T-helper 22 cell (primary cell): ENCODE data around the gene CKMT1B.
"Not testable (repeated sequence)": the region's sequence is repeated elsewhere in the genome, so short reads cannot be mapped to it uniquely, and the experiment has no call there.

ENCODE experiments used
- DNase-seq: peaks from one replicate; pipeline ENCODE4 v3.0.0-alpha.2; 2020; ENCODE audit warnings: low read depth

Gene CKMT1B

DNA sequence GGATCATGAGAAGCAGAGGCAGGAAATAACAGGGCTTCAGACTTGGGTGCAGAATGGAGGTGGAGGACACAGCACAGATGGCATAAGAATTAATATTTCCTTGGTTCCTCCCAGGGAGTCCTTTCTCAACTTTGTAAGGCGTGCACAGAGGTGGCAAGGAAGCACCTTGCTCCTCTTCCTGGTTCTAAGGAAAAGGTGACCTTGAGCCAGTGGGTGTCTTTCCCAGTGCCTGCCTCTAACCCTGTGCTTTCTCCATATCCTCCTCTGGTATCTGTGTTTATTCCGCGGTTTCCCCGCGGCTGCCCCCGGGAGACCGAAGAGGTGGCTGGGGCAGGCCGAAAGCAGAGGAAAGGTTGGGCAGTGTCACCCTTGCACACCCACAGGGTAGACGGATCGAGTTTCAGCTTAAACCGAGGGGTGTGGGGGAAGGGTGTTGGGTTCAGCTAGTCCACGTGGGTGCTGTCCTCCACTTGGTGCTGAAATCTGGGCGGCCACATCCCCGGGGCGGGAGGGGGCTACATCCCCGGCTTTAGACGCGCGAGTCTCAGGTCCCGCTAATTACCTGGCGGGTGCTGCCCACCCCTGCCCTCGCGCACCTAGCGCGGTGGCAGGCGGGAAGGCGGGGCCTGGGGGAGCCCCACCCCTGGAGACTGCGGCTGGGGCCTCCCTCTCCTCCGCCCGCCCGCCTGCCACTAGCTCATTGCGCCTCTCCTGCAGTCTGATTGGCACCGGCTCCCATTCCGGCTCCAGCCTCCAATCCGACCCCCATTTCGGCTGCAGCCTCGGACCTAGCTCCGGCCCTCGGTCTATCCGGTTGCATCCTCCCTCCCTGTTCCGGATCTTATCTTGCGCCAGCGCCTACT lies at the start of gene CKMT1B:
TSS of gene CKMT1B (plus strand) at position 700 of the 863 bp plus-strand sequence. CDS start 192 bp downstream, outside the sequence.
- DNase-seq: not testable (repeated sequence)

DNA sequence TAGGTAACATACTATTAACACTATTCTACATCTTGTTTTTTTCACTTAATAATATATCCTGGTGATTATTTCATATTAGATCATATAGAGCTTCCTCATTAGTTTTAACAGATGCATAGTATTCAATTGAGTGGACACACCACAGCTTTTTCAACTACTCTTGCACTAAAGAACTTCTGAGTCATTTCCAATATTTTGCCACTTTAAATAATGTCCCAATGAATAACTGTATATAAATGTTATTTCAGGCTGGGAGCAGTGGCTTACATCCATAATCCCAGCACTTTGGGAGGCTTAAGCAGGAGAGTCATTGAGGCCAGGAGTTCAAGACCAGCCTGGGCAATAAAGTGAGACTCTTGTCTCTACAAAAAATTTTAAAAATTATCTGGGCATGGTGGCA lies 49.6 kb upstream of the CKMT1B start:
- DNase-seq: no peak

DNA sequence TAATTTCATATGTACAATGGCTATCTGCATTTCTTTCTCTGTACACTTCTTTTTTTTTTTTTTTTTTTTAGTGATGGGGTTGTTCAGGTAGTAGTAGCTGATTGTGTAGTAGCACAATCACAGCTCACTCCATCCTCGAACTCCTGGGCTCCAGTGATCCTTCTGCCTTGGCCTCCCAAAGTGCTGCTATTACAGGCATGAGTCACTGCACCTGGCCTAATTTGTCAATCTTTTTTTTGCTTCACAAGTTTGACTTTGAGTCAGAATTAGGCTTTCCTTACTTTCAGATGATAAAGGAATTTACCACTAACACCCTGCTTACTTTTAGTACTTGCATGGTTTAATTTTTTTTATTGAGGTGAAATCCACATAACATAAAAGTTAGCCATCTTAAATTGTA lies 48.4 kb upstream of the CKMT1B start:
- DNase-seq: no peak

DNA sequence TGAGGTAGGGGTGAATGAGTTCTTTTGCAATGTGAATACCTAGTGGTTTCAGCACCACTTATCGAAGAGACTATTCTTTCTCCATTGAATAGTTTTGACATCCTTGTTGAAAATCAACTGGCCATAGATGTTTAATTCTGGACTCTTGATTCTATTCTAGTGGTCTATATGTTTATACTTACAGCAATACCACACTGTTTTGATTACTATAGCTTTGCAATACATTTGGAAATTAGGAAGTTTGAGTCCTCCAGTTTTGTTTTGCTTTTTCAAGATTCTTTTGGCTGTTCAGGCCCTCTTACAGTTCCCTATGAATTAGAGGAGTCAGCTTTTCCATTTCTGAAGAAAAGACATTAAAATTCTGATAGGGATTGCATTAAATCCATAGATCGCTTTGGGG lies 46.3 kb upstream of the CKMT1B start:
- DNase-seq: no peak

DNA sequence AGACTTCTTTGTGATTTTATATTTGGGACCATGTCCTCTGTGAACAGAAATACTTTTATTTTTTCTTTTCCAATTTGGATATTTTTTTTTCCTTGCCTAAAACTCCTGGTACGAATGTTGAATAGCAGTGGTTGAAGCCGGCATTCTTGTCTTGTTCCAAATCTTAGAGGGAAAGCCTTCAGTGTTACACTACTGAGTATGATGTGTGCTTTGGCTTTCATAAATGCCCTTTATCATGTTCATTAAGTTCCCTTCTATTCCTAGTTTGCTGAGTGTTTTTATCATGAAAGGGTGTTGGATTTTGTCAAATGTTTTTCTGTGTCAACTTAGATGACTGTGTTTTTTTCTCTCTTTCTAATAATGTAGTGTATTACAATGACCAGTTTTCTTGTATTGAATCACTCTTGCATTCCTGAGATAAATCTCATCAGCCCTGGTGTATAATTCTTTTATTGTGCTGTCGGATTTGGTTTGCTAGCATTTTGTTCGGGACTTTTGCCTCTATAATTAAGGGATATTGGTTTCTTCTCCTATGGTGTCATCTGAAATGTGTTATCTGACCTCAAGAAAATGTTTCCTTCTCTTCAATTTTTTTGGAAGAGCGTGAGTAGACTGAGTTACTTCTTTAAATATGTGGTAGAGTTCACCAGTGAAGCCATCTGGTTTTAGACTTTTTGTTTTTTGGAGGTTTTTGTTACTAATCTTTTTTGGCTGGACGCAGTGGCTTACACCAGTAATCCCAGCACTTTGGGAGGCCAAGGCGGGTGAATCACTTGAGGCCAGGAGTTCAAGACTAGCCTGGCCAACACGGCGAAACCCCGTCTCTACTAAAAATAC lies 43.1 kb upstream of the CKMT1B start:
- DNase-seq: no peak

DNA sequence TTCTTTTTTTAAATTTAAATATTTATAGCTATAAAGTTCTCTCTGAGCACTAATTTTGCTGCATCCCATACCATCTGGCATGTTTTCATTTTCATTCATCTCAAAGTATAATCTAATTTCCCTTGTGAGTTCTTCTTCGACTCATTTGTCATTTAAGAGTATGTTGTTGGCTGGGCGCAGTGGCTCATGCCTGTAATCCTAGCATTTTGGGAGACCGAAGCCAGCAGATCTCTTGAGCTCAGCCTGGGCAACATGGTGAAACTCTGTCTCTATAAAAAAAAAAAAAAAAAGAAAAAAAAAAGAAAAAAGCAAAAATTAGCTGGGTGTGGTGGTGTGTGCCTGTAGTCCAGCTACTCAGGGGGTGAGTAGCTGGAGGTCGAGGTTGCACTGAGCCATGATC lies 41.6 kb upstream of the CKMT1B start:
- no peak for DNase-seq

DNA sequence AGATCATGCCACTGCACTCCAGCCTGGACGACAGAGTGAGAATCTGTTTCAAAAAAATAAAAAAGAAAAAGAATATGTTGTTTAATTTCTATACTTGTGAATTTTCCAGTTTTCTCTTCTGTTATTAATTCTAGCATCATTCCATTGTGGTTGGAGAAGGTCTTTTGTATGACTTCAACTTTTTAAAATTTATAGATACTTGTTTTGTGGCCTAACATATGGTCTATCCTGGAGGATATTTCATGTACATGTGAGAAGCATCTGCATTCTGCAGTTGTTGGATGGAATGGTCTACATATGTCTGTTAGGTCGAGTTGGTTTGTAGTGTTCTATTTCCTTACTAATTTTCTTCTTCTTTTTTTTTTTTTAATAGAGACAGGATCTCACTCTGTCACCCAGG lies 40.8 kb upstream of the CKMT1B start:
- DNase-seq: no peak

DNA sequence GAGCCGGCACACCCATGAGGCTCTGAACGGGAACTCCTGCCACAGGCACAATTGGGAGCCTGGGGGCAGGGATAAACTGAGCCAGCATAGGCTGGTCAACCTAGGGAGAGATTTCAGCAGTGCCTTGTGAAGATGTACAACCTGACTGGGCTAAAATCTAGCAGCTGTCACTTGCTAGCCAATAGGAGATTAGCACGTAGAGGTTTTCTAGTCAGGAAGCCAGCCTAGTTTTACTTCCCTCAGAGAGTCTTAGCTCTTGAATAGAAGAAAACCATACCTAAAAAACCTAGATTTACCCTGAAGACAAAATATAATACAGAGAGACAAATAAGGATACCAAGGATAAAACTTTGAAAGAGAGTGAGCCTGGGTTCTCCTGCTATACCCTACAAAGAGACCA lies 31.1 kb upstream of the CKMT1B start:
- DNase-seq: not testable (repeated sequence)

DNA sequence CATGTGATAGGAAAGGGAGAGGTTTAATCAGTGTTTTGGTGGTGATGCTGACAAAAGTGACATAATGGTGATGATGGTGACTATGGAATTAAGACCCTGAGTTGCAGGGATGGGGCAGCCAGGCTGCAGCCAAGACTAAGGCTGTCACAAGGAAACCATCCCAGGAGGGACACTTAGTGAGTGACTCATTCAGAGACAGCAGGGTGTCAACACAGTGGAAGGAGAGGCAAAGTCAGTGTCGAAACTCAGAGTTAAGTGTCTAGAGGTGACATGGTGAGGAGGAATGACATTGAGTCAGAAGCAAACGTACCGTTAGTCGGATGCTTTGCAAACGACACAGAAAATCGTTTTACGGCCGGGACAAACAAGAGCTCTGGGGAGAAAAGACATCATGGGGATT lies 30.0 kb upstream of the CKMT1B start:
- DNase-seq: not testable (repeated sequence)

DNA sequence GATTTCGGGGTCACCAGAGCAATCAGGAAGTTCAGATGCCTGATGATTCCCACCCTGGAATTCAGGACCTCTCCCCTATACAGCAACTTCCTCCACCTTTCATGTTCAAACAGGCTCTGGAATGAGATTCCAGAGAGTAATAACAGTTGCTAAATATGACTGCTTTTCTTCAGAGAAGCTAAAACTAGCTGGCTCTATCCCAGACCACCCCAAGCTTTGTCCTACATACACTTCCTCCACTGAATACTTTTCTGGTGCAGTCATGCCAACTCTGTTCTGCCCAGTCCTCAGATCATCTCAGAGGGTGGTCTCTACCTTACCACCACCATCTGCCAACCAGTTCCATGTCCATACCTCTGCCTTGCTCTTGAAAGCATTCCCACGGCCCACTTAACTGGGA lies 27.2 kb upstream of the CKMT1B start:
- DNase-seq: not testable (repeated sequence)

DNA sequence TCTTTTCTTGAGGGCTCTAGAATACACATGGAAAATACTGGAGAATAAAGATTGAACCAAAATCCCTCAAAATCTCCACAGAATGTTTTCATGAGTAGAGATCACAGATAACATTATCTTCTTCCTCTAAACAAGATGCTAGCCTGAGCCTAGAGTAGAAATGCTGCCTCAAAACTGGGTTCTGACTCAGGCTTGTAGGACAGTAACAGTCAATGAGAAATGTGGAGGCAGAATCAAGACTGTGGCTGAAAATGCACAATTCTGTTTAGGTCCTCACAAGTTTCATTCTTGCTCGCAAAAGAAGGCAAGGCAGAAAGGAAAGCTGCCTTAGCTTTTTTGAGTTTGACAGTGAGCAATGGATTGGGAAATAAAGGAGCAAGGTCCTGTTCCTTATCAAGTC lies 19.2 kb upstream of the CKMT1B start:
- DNase-seq: not testable (repeated sequence)

DNA sequence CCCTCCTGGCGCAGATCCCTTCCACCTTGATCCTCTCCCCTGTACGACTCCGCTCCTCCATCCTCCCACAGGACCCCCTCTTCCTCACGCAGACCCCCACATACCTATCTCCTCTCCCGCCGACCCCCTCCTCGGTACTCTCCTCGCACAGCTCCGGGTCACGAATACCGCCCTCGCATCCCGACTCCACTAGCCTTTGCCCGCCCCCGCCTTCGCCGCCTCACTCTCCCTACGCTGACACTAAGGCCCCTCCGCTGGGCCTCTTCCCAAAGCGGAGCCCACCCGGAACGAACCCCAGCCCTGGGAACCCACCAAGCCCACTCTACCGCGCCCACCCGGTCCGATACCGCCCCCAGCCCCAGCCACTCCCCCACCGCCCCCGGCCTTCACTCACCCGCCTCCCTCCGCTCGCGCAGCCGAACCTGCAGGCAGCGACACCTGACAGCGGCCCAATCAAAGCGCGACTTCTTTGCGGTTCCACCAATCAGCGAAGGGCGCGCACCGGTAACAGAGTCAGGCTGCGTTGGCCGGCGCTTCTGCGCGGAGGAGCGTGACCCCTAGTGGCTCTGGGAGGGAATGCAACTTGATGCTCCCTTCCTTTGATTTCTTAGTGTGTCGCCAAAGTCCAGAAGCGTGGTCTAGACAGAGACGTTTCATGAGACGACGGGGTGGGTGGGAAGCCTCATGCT lies 3.9 kb upstream of the CKMT1B start, which contains the start of gene PPIP5K1:
TSS of gene PPIP5K1 (minus strand) at position 431 of the 689 bp plus-strand sequence. CDS start 5,704 bp downstream, outside the sequence.
- DNase-seq: not testable (repeated sequence)

DNA sequence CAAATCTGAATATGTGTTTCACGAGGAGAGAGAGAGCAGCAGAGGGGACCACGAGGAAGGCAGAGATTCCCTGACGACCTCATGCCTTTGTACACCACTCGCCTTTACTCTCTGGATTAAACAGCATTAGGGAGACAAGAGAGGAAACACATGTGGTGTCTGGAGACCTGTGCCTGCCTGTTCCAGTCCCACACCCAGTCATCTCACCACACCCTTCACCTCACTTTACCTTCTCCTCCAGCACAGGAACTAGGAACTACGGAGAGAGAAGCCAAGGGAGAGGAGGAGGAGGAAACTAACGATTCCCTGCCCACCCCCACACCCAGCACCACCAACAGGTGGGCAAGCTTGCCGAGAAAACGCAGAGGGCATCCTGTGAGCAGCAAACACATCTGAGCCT lies 986 bp upstream of the CKMT1B start:
- DNase-seq: not testable (repeated sequence)

DNA sequence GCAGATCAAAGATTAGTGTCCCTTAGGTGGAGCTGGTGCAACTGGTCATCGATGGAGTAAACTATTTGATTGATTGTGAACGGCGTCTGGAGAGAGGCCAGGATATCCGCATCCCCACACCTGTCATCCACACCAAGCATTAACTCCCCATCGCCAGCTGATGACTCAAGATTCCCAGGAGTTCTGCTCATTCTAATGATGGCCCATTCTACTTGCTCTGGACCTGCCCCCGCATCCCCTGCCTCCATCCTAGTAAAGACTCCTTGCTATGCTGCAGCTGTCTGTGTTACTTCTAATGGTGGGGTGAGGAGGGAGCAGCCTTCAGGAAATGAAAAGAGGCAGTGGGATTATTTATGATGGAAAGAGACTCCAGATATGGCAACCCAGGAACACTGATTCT lies 5.3 kb downstream of the CKMT1B start:
- DNase-seq: not testable (repeated sequence)

DNA sequence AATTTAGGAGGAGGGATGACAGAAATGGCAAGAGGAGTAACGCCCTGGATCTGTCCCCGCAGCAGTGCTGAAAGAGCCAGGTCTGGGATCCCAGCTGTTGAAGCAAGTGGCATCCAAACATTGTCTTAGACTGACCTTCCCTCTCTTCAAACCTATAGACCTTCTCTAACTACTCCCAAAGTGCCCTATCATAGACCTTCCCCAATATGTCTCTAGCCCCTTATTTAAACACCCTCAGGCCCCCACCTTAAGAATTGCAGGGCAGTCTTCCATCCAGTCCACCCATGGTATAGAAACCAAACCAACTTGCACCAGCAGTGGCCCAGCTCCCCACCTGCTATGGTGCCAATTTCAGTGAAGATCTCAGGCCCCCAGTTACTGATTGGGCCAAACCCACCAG lies 6.4 kb downstream of the CKMT1B start:
- DNase-seq: not testable (repeated sequence)

DNA sequence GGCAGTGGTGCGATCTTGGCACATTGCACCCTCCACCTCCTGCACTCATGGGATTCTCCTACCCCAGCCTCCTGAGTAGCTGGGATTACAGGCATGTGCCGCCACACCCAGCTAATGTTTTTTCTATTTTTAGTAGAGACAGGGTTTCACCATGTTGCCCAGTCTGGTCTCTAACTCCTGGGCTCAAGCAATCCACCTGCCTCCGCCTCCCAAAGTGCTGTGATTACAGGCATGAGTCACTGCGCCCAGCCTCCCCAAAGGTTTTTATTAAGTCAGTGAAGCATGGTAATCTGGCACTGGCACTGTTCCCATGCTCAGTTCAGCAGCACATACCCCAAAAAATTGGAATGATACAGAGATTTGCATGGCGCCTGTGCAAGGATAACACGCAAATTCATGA lies 8.4 kb downstream of the CKMT1B start:
- DNase-seq: not testable (repeated sequence)

DNA sequence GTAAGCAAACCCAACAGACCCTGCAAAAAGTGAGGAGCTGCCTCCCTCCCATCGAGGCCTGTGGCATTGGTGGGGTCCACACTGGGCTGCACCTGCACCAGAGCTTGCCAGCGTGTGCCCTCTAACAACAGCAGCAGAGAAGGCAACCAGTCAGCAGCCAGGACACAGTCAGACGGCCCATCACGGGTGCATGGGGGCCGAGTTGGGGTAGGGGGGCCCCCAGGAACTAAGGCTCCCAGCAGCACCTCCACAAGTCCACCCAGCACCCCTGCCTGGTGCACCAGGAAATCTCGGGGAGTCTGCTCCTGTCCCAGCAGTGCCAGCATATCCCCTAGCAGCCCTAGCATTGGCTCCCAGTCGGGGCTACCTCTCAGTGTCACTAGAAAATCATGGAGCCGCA lies 23.9 kb downstream of the CKMT1B start:
- not testable (repeated sequence) for DNase-seq

DNA sequence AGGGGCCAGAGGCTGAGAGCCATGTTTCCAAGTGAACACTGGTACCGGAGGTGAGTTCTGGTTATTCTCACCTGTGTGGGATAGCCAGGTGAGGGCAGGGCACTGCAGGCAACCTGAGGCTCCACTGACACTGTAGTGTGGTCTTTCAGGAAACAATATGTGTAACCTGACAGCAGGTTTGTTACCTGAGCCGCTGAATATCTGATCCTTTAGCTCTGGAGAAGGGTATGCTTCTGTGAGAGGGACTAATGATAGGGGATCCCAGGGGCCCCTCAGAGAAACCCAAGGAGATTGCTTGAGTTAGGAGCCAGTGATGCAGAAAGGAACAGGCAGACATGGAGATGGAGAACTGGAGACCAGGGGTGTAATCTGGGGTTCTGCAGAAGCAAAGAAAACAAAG lies 24.9 kb downstream of the CKMT1B start, which contains the start of gene STRC:
TSS of gene STRC (minus strand) at position 101 of the 400 bp plus-strand sequence. CDS start at position 23, 78 bp downstream.
- not testable (repeated sequence) for DNase-seq

DNA sequence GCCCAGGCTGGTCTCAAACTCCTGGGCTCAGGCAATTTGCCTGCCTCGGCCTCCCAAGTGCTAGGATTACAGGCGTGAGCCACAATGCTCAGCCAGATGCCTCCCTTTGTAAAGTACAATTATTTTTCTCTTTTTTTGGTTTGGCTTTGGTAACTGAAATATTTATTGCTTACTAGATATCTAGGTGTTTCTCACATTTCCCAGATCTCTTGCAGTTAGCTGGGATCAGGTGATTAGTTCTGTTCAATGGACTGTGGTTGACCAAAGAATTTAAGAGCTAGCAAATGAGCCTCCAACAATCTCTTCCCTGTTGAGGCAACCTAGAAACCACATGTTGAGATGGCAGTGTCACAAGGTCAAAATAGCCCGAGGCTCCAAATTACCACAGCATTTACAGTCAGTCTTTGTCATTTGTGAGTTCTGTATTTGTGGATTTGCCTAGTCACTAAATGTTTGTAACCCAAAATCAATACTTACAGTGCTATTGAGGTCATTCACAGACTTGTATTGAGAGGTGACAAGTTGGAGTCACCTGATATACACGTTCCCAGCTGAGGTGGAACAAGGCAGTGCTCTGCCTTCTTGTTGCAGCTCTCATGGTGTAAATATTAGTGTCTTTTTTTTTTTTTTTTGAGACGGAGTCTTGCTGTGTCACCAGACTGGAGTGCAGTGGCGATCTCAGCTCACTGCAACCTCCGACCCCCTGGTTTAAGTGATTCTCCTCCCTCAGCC lies 28.4 kb downstream of the CKMT1B start:
- not testable (repeated sequence) for DNase-seq

DNA sequence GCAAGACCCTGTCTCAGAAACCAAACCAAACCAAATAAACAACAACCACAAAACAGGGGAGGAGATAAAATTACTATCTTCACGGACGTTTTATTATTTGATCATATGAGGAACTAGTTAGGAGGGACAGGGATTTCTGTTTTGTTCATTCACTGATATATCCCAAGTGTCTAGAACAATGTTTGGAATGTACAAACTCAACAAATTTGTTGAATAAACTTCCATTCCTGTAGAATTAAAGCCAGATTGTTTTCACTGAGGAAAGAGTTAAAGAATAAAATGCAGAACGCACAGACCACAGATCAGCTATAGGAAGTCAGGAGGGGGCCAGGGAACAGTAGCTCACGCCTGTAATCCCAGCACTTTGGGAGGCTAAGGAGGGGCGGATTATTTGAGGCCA lies 31.3 kb downstream of the CKMT1B start:
- DNase-seq: no peak

DNA sequence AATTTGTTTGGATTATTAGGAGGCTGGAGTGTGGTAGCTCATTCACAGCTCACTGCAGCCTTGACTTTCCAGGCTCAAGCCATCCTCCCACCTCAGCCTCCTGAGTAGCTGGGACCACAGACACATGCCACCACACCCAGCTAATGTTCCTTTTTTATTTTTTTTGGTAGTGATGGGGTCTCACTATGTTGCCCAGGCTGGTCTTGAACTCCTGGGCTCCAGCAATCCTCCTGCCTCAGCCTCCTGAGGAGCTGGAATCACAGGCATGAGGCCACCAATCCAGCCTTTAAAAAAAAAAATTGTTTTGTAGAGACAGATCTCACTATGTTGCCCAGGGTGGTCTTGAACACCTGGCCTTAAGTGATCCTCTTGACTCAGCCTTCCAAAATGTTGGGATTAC lies 33.1 kb downstream of the CKMT1B start:
- not testable (repeated sequence) for DNase-seq
